HepG2 (cell line): ENCODE results near the gene LIN7A. TPM values are rescaled to one million over a fixed set of nuclear protein-coding genes. Genes with fewer than 3 reads are reported as not detected.

ENCODE experiments used
- BHLHE40 ChIP-seq: IDR thresholded peaks from 2 replicates; pipeline ENCODE4 v1.6.1; 2011; ENCODE audit warnings: low read length, improper control_type of control experiment
- ERF ChIP-seq: IDR thresholded peaks from 2 replicates; pipeline ENCODE4 v1.6.1; 2018; ENCODE audit warnings: missing biosample characterization, missing genetic modification reagents
- FOSL2 ChIP-seq: sonication (generic); formaldehyde crosslinking; IDR thresholded peaks from 2 replicates; pipeline ENCODE4 v1.4.0; 2020; ENCODE audit warnings: missing genetic modification reagents
- GTF2F1 ChIP-seq: fragments of 150-350 bp; IDR thresholded peaks from 2 replicates; pipeline ENCODE4 v1.6.1; 2014; ENCODE audit warnings: low read length
- HMG20B ChIP-seq: conservative IDR thresholded peaks from 2 replicates; pipeline ENCODE4 v1.6.1; 2016; ENCODE audit warnings: missing genetic modification reagents, missing compliant biosample characterization
- HNF4A ChIP-seq: sonication (generic); formaldehyde crosslinking; IDR thresholded peaks from 2 replicates; pipeline ENCODE4 v1.4.0; 2020; ENCODE audit warnings: missing genetic modification reagents
- KDM3A ChIP-seq: IDR thresholded peaks from 2 replicates; pipeline ENCODE4 v1.6.1; 2018; ENCODE audit warnings: low read depth, missing compliant biosample characterization
- MAZ ChIP-seq, 2 experiments: sonication (generic) in 1 of 2; formaldehyde crosslinking in 1 of 2; IDR thresholded peaks; 2 replicates each; pipeline versions ENCODE4 v1.5.0 to v1.6.1; 2012 to 2020; ENCODE audit warnings: low read depth in 2 of 2, mild to moderate bottlenecking in 2 of 2, borderline replicate concordance in 1 of 2, improper control_type of control experiment in 1 of 2, low read length in 1 of 2, missing genetic modification reagents in 1 of 2, moderate library complexity in 1 of 2
- PCBP2 ChIP-seq: fragments of 200-400 bp; formaldehyde crosslinking; optimal IDR thresholded peaks from 2 replicates; pipeline ENCODE3; 2018; ENCODE audit warnings: low read length, low read depth; ENCODE audit not compliant: poor library complexity, severe bottlenecking
- PPARG ChIP-seq: conservative IDR thresholded peaks from 2 replicates; pipeline ENCODE4 v1.6.1; 2016; ENCODE audit warnings: missing biosample characterization, missing genetic modification reagents
- RNF2 ChIP-seq: fragments of 450-650 bp; conservative IDR thresholded peaks from 2 replicates; pipeline ENCODE4 v1.6.1; 2016; ENCODE audit warnings: low read depth
- TARDBP ChIP-seq: sonication (generic); formaldehyde crosslinking; IDR thresholded peaks from 2 replicates; pipeline ENCODE4 v1.8.0; 2022; ENCODE audit warnings: mild to moderate bottlenecking, missing genetic modification reagents
- ZBED4 ChIP-seq: sonication (generic); formaldehyde crosslinking; IDR thresholded peaks from 2 replicates; pipeline ENCODE4 v1.4.0; 2020; ENCODE audit warnings: missing genetic modification reagents, borderline replicate concordance
- ZBTB3 ChIP-seq: sonication (generic); formaldehyde crosslinking; IDR thresholded peaks from 2 replicates; pipeline ENCODE4 v1.4.0; 2020; ENCODE audit warnings: low read depth, mild to moderate bottlenecking, moderate library complexity, missing genetic modification reagents, borderline replicate concordance
- ZFP1 ChIP-seq: IDR thresholded peaks from 2 replicates; pipeline ENCODE4 v1.6.1; 2016
- ZNF276 ChIP-seq: sonication (generic); formaldehyde crosslinking; IDR thresholded peaks from 2 replicates; pipeline ENCODE4 v1.4.0; 2020; ENCODE audit warnings: mild to moderate bottlenecking, low read depth, missing genetic modification reagents
- ZNF280B ChIP-seq: sonication (generic); formaldehyde crosslinking; IDR thresholded peaks from 2 replicates; pipeline ENCODE4 v1.5.0; 2020; ENCODE audit warnings: missing genetic modification reagents, mild to moderate bottlenecking, borderline replicate concordance
- ZNF563 ChIP-seq: sonication (generic); formaldehyde crosslinking; IDR thresholded peaks from 2 replicates; pipeline ENCODE4 v1.8.0; 2022; ENCODE audit warnings: mild to moderate bottlenecking, moderate library complexity, missing genetic modification reagents
- polyA plus RNA-seq, 8 experiments: library from polyadenylated mRNA; depleted of rRNA in 3 of 8; stranded (reverse) in 7 of 8; unstranded in 1 of 8; fragments of >200 nt; fragmentation: Illumina TruSeq in 4 of 8; extraction: Trizol in 4 of 8; gene quantifications; 2 replicates each; pipeline versions ENCODE4 v1.2.1 to v1.2.3, GENCODE V29; 2011 to 2016; ENCODE audit warnings: low read depth in 4 of 8, missing spikeins in 1 of 8, mixed read lengths in 1 of 8; ENCODE audit not compliant: insufficient read depth in 1 of 8
- total RNA-seq, 5 experiments: library from RNA; depleted of rRNA; stranded (reverse); fragments of >200 nt; fragmentation: Illumina TruSeq; extraction: Trizol; gene quantifications; 2 replicates each; pipeline ENCODE4 v1.2.3, GENCODE V29; 2016; ENCODE audit warnings: low read depth in 1 of 5
- TF ChIP-seq, protein P1 (sequence below): sonication (generic); formaldehyde crosslinking; IDR thresholded peaks from 2 replicates; pipeline ENCODE4 v1.4.0; 2020; ENCODE audit warnings: missing genetic modification reagents

LIN7A gene
- total and polyA plus RNA-seq, 2 of the 13 experiments (the other 11 are each of a cell fraction or from before 2014, with no cell fraction given), result 18.5 to 19.2 TPM

- no peak for TF ChIP-seq ZNF280B
- TF ChIP-seq FOSL2 (CRISPR knock-in tag), result peak; percentile 77
- TF ChIP-seq, protein P1, sequence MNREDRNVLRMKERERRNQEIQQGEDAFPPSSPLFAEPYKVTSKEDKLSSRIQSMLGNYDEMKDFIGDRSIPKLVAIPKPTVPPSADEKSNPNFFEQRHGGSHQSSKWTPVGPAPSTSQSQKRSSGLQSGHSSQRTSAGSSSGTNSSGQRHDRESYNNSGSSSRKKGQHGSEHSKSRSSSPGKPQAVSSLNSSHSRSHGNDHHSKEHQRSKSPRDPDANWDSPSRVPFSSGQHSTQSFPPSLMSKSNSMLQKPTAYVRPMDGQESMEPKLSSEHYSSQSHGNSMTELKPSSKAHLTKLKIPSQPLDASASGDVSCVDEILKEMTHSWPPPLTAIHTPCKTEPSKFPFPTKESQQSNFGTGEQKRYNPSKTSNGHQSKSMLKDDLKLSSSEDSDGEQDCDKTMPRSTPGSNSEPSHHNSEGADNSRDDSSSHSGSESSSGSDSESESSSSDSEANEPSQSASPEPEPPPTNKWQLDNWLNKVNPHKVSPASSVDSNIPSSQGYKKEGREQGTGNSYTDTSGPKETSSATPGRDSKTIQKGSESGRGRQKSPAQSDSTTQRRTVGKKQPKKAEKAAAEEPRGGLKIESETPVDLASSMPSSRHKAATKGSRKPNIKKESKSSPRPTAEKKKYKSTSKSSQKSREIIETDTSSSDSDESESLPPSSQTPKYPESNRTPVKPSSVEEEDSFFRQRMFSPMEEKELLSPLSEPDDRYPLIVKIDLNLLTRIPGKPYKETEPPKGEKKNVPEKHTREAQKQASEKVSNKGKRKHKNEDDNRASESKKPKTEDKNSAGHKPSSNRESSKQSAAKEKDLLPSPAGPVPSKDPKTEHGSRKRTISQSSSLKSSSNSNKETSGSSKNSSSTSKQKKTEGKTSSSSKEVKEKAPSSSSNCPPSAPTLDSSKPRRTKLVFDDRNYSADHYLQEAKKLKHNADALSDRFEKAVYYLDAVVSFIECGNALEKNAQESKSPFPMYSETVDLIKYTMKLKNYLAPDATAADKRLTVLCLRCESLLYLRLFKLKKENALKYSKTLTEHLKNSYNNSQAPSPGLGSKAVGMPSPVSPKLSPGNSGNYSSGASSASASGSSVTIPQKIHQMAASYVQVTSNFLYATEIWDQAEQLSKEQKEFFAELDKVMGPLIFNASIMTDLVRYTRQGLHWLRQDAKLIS (CRISPR knock-in tag), result no peak
- peak; percentile 3; the same call in 1 of the 2 replicates for TF ChIP-seq TARDBP (CRISPR knock-in tag)
- peak; percentile 77 for TF ChIP-seq PPARG (CRISPR knock-in tag)
- TF ChIP-seq KDM3A (CRISPR knock-in tag), result no peak
- peak; percentile 60; the same call in 1 of the 2 replicates for TF ChIP-seq ERF (CRISPR knock-in tag)
- TF ChIP-seq MAZ (IDR thresholded peaks at IDR 0.05; ENCODE audit: borderline replicate concordance, low read depth, low read length), result no peak
- no peak for TF ChIP-seq MAZ (CRISPR knock-in tag; IDR thresholded peaks at IDR 0.05; ENCODE audit: low read depth)
- 0 out of 2 replicates have a peak, but pooled peaks have one; percentile 35 for TF ChIP-seq ZFP1 (CRISPR knock-in tag)
- no peak for TF ChIP-seq ZNF563 (CRISPR knock-in tag)
- no peak for TF ChIP-seq BHLHE40
- TF ChIP-seq HNF4A (CRISPR knock-in tag), result peak; percentile 81
- 0 out of 2 replicates have a peak, but pooled peaks have one; percentile 34 for TF ChIP-seq RNF2
- TF ChIP-seq HMG20B (CRISPR knock-in tag), result peak; percentile 91
- peak; percentile 76; the same call in 1 of the 2 replicates for TF ChIP-seq ZBED4
- TF ChIP-seq GTF2F1, result no peak
- no peak for TF ChIP-seq PCBP2
- no peak for TF ChIP-seq ZBTB3
- TF ChIP-seq ZNF276 (CRISPR knock-in tag), result no peak
These were observed 159.7 kb downstream of the LIN7A start (continued) for GRCh38 chr12:80778005-80778541.
